GM10266 (cell line): Measurements from ENCODE around the gene HVCN1.
"Not testable (repeated sequence)": the region's sequence is repeated elsewhere in the genome, so short reads cannot be mapped to it uniquely, and the experiment has no call there.

Experiments used
- DNase-seq: peaks from one replicate; pipeline ENCODE4 v3.0.0; 2012; ENCODE audit errors: extremely low spot score
- TF ChIP-seq, protein P1 (sequence below): IDR thresholded peaks from 2 replicates; pipeline ENCODE4 v1.5.1; 2012; ENCODE audit warnings: mild to moderate bottlenecking, low read depth; ENCODE audit not compliant: control insufficient read depth, insufficient read depth; ENCODE audit errors: missing control alignments

The HVCN1 gene

DNA sequence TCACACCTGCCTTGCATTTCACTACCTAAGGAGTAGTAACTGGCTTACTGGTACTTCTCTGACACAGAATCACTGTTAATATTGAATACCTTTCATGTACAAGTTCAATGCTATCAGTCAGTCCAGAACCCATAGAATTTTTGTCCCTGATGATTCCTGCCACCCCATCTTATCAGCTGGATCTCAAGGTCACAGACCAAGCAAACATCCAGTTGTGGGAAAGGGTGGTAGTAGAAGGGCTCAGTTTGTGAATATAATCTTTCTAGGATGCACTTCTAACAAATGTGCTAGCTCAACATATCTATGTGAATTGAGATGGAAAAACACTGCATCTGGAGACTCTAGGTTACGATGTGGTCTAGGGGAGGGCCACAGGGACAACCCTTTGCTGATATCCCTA lies 39.7 kb upstream of the HVCN1 start:
- TF ChIP-seq, protein P1, sequence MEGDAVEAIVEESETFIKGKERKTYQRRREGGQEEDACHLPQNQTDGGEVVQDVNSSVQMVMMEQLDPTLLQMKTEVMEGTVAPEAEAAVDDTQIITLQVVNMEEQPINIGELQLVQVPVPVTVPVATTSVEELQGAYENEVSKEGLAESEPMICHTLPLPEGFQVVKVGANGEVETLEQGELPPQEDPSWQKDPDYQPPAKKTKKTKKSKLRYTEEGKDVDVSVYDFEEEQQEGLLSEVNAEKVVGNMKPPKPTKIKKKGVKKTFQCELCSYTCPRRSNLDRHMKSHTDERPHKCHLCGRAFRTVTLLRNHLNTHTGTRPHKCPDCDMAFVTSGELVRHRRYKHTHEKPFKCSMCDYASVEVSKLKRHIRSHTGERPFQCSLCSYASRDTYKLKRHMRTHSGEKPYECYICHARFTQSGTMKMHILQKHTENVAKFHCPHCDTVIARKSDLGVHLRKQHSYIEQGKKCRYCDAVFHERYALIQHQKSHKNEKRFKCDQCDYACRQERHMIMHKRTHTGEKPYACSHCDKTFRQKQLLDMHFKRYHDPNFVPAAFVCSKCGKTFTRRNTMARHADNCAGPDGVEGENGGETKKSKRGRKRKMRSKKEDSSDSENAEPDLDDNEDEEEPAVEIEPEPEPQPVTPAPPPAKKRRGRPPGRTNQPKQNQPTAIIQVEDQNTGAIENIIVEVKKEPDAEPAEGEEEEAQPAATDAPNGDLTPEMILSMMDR = no peak

GRCh38 chr12:110726708-110727369 lies 37.9 kb upstream of the HVCN1 start:
- no peak for DNase-seq
- TF ChIP-seq, protein P1 = no peak

More for the DNA sequence above, 39.7 kb upstream of the HVCN1 start:
- DNase-seq = no peak

- TF ChIP-seq, protein P1 = no peak
- DNase-seq = no peak
Measured at GRCh38 chr12:110726028-110726427, 37.1 kb upstream of the HVCN1 start.

- DNase-seq = no peak
- TF ChIP-seq, protein P1 = no peak
Measured at GRCh38 chr12:110725267-110725666, 36.4 kb upstream of the HVCN1 start.

DNA sequence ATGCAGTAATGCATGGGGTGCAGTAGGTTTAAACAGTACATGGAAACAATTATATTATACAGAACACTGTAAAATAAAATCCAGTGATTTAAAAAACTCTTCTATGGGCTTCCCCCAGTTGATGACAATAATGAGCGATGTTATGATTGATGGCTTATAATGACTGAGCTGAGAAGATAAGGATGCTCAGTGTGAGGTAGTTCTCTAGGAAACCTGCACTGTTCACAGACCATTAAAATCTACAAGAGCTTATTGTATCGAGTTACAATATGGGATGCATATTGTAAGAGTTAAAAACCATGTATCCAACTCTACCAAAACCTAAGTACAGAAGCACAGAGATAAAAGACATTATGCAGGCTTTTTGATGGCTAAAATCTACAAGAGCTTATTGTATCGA lies 34.0 kb upstream of the HVCN1 start:
- not testable (repeated sequence) for DNase-seq

- no peak for DNase-seq
- TF ChIP-seq, protein P1 = no peak
Measured at GRCh38 chr12:110721570-110721969, 32.7 kb upstream of the HVCN1 start.

- DNase-seq = no peak
- TF ChIP-seq, protein P1 = no peak
Measured at GRCh38 chr12:110720516-110720915, 31.6 kb upstream of the HVCN1 start.
